GM12891 (cell line): ENCODE data around the gene ESYT1.
A peak's percentile ranks its signal among the peaks of the same experiment; 100 is the strongest.

Experiments
- DNase-seq: peaks from one replicate; pipeline ENCODE4 v3.0.0; 2011; ENCODE audit warnings: low spot score; ENCODE audit not compliant: insufficient read length
- FAIRE-seq: peaks from 2 replicates; lab custom pipeline; 2011; peaks lifted over from hg19 to GRCh38; lab: Jason Lieb, UNC
- PAX5 ChIP-seq: IDR thresholded peaks from 2 replicates; pipeline ENCODE4 v1.6.1; 2011; ENCODE audit warnings: low read length, moderate library complexity, mild to moderate bottlenecking; ENCODE audit not compliant: insufficient read depth, severe bottlenecking
- POLR2A ChIP-seq: IDR thresholded peaks from 2 replicates; pipeline ENCODE4 v1.6.1; 2011; ENCODE audit warnings: low read depth, low read length, control low read depth
- POLR2AphosphoS5 ChIP-seq: IDR thresholded peaks from 2 replicates; pipeline ENCODE4 v1.6.1; 2011; ENCODE audit warnings: low read depth, low read length, control low read depth
- POU2F2 ChIP-seq: IDR thresholded peaks from 2 replicates; pipeline ENCODE4 v1.6.1; 2011; ENCODE audit warnings: low read depth, mild to moderate bottlenecking, control low read depth, low read length, moderate library complexity
- SPI1 ChIP-seq: IDR thresholded peaks from 2 replicates; pipeline ENCODE4 v1.6.1; 2011; ENCODE audit warnings: low read depth, low read length, control low read depth
- TAF1 ChIP-seq: IDR thresholded peaks from 2 replicates; pipeline ENCODE4 v1.6.1; 2011; ENCODE audit warnings: low read depth, low read length, control low read depth

Gene ESYT1

DNA sequence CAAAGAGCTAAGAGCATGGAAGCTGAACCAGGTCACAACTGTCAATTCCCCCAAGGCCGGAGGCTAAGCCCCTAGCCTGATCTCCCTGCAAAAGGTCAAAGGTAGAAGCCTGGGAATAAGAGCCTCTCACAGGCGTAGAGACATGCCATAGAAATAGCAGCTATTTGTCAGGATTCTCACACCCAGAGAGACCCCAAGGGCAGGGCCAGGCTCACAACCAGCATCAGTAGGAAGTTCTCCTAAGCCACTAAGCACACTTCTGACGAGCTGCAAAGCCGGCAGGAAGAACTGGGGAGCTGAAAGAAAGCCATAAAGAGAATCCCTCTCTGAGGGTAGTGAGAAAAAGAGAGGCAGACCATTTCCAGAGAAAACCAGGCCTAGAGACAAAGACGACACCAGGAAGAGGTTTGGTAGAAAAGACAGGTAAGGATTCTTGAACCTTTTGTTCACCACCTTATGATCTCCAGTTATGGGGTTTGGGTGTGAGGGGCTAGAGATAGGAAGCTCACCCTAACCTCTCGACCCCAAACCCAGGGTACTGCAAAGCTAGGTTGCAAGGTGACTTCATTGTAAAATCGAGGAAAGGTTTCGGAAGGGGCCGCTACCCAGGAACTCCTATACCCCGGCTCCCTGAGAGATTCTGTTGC lies 60.2 kb downstream of the ESYT1 start:
- FAIRE-seq (no peak), DNase-seq (no peak)
- TF ChIP-seq POLR2AphosphoS5 (no peak), SPI1 (no peak), POLR2A (no peak), TAF1 (no peak), POU2F2 (no peak), PAX5 (no peak)

DNA sequence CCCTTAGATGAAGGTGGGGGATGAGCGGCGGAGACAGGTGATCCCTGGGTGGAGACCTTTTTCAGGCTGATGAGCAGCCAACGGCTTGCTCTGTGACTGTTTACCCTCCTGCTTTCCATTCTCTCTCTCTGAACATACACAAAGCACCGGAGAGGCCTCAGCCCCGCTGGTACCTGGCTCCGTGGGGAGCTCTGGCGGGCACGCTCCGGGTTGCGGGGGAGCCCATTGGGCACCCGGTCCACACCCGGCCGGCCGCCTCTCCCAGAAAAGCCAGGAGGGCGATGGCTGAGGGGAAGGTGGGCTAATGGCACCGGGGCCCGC lies 60.7 kb downstream of the ESYT1 start:
- FAIRE-seq (no peak), DNase-seq (no peak)
- TF ChIP-seq PAX5 (no peak), POU2F2 (no peak), TAF1 (no peak), POLR2A (no peak), SPI1 (no peak), POLR2AphosphoS5 (no peak)

DNA sequence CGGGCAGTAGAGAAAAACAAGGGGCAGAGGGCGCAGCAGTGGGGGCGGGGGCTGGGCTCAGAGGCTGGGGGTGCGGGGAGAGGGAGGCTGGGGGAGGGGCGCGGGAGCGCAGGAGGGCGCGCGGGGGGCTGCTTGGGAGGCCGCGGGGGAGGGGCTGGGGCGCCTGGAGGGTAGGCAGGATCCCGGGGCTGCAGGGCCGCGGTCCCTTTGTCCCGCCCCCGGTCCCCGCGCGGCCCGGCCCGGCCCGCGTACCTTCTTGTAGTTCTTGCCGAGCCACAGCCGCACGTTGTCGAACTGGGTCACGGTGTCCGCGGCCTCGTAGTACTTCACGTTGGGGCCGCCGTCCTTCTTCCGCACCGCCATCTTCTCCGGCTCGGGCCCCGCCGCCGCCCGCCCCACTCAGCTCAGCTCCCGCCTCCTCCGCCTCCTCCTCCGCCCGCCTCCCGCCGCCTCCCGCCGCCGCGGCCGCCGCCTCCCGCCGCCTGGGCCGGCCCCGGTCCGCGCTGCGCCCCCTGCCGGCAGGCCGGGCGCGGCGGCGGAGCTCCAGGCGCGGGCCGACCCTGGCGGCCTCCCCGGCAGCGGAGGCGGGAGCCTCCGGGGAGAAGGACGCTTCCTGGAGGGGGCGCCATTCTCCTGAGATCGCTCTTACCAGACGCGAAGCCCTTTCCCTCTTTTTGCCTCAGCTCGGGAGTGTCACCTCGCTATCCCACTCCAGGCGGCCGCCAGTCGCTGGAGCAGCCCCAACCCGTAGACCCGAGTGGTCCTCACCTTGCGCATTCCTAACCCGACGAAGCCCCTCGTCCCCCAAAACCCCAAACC lies 61.2 kb downstream of the ESYT1 start, which contains the start of gene SMARCC2:
SMARCC2 (minus strand) TSS at position 385 of the 819 bp plus-strand sequence; CDS start at position 363, 22 bp downstream.
- peak; percentile 89 for DNase-seq
- TF ChIP-seq POLR2A (peak; percentile 37; the same call in 1 of the 2 replicates), SPI1 (no peak), PAX5 (no peak), POU2F2 (no peak), TAF1 (no peak), POLR2AphosphoS5 (peak; percentile 28; the same call in 1 of the 2 replicates)
- peak; percentile 87 for FAIRE-seq

DNA sequence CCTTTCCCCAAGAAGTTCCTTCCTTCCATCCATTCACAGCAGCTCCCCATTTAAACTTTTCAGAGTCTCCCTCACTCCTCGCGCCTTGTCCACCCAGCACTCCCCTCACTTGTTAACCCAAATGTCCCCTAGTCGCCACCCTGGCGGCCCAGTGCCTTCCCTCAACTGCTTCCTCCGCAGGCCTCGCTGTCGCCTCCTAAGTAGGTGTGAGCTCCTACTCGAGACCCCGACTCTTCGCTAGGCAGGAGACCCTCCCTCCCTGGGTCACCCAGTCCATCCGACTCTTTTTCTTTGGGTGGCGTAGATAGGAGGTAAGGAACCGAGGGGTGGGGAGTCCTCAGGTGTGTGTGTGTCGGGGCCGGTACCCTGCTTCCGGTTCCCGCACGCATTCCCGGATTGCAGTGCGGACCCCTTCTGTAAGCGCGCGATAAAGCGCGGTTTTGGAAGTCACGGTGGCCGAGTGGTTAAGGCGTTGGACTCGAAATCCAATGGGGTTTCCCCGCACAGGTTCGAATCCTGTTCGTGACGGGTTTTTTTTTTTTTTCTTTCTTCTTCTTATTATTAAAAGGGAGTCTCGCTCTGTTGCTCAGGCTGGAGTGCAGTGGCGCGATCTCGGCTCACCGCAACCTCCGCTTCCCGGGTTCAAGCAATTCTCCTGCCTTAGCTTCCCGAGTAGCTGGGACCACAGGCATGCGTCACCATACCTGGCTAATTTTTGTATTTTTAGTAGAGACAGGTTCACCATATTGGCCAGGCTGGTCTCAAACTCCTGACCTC lies 62.0 kb downstream of the ESYT1 start:
- DNase-seq (peak; percentile 62), FAIRE-seq (peak; percentile 85)
- TF ChIP-seq PAX5 (peak; percentile 24), POLR2A (no peak), POLR2AphosphoS5 (peak; percentile 32; the same call in 1 of the 2 replicates)

DNA sequence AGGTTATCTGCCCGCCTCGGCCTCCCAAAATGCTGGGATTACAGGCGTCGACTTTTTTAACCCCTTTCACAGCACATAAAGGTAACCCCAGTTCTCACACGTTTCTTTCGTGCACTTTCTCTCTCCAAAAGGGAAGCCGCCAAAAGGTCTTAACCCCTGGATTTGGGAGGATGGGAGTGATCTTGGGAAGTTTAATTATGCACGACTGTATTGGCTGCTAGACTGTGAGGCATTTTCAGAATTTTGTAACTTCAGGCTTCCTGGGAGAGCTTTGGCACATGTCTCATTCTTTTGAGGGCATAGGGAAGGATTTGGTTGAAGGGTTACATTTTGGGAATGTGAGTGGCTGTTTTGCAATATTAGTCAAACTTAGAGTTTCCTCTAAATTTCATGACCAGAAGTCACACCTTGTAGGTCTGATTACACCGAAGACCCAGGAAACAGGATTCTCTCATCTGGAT lies 62.7 kb downstream of the ESYT1 start:
- DNase-seq = no peak
- FAIRE-seq = no peak
- TF ChIP-seq POLR2AphosphoS5 (no peak), SPI1 (no peak), TAF1 (no peak), POU2F2 (no peak), PAX5 (no peak), POLR2A (no peak)

DNA sequence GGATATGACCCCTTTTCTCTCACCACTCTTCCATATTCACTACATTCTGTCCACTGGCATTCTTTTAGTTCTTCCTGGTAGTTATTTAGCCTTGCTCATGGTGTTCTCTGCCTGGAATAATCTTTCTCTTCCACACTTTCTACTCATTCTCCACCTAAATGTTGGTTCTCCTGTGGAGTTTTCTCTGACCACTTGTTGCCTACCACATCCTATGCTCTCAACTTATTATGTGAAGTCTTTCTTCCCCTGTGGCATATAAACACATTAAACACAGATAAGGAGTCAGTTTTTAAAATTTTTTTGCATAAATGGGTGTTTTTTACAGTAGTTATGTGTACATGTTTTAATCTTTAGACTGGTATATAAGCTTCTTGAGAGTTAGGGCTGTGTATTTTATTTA lies 64.5 kb downstream of the ESYT1 start:
- FAIRE-seq (no peak), DNase-seq (no peak)
- TF ChIP-seq SPI1 = no peak
- no peak for TF ChIP-seq POLR2A
- no peak for TF ChIP-seq TAF1
- no peak for TF ChIP-seq POLR2AphosphoS5

DNA sequence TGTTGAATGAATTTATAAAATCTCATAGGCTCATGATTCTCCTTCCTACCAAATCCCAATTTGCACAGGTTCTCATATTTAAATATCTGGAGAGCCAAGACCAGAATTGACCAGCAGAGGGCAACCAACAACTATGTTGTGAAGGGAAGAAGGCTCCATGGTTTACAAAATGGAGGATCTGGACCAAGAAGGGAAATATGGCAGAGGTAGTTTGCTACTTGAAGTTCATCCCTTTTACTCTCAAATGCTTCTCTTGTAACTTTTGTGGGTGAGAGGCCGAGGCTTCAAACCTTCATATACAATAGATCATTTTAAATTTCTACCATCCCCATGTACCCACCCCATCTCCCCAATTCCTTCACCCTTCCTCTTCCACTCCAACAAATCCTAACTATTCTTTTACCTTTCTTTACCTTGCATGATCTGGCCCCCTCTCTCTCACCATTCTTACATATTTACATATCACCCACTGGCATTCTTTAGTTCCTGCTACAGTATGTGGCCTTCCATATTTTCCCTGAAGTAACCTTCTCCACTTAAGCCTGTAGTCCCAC lies 65.0 kb downstream of the ESYT1 start:
- FAIRE-seq (peak; percentile 80), DNase-seq (peak; percentile 47)
- TF ChIP-seq POU2F2 = 0 out of 2 replicates have a peak, but pooled peaks have one; percentile 38
- TF ChIP-seq TAF1 = peak; percentile 60; the same call in 1 of the 2 replicates
- no peak for TF ChIP-seq SPI1
- no peak for TF ChIP-seq POLR2AphosphoS5
- TF ChIP-seq PAX5 = no peak
- peak; percentile 46; the same call in 1 of the 2 replicates for TF ChIP-seq POLR2A
